ENCODE measurements around the gene NBAS. TPM values are rescaled to one million over a fixed set of nuclear protein-coding genes. Genes with fewer than 3 reads are reported as not detected.

Gene NBAS
- total RNA-seq, 2 experiments from 2014 or later = 28.2 to 31.8 TPM

DNA sequence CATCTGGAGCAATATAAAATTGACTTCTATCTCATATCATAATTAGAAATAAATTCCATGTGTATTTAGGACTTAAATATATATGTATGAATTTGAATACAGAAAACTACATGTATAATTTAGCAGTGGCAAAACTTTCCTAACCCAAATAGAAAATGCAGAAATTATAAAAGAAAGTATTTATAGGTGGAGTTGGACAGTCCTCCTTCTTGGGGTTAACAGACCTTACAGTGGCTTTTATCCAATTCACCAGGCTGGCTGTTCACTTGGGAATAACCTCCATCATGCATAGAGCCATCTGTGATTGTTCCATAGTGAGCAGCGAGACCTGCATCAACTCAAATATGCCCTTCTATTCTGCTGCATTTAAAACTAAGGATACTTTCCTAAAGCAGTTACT is 38.9 kb upstream of the NBAS start:
- CTCF ChIA-PET = interaction anchor here (1.0 kb wide), 1 partner anchor 23 kb away, joined by 3 read pairs; no protein-coding TSS in a partner anchor
- H3K9me3 Mint-ChIP-seq (ENCODE audit: insufficient read depth) = no peaks in the 10 kb centered on the region
- H3K36me3 Mint-ChIP-seq (ENCODE audit: low read depth) = peaks cover 67% of the 10 kb centered on the region
- no peak for ATAC-seq
- no peak for DNase-seq
- peaks cover 7% of the 10 kb centered on the region for H3K4me1 Mint-ChIP-seq (ENCODE audit: low read depth)
- no peaks in the 10 kb centered on the region for H3K27me3 Mint-ChIP-seq (ENCODE audit: low read depth)
- H3K27ac Mint-ChIP-seq = no peak overlapping the region
- POLR2A ChIA-PET = no interaction called here
- no peak overlapping the region for H3K4me3 Mint-ChIP-seq

DNA sequence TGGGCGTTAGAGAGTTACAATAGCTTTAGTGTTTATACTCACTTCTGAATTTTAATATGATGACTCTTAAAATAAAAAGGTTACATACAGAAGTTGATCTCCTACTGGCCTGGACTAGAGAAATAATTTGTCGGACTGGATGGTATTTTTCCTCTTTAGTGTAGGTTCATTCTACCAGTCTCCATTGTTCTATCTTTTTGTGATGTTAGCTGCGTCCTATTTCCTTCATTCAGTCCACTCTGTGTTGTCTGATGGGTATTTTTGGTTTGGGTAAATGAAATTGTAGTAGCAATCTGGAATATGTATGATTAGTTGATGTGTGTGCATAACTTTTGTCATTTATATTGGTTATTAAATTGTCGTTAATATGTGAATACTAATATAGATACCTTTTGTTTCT is 35.8 kb upstream of the NBAS start:
- CTCF ChIA-PET = interaction anchor here (1.6 kb wide), 1 partner anchor 20 kb away, joined by 5 read pairs; no protein-coding TSS in a partner anchor
- H3K4me3 Mint-ChIP-seq = no peak overlapping the region
- no peak overlapping the region for H3K27ac Mint-ChIP-seq
- no peak for DNase-seq
- peaks cover 44% of the 10 kb centered on the region for H3K36me3 Mint-ChIP-seq (ENCODE audit: low read depth)
- ATAC-seq = no peak
- no peaks in the 10 kb centered on the region for H3K27me3 Mint-ChIP-seq (ENCODE audit: low read depth)
- POLR2A ChIA-PET = interaction anchor here (0.6 kb wide), 1 partner anchor 132 kb away, joined by 5 read pairs; no protein-coding TSS in a partner anchor
- no peaks in the 10 kb centered on the region for H3K9me3 Mint-ChIP-seq (ENCODE audit: insufficient read depth)
- peaks cover 26% of the 10 kb centered on the region for H3K4me1 Mint-ChIP-seq (ENCODE audit: low read depth)

DNA sequence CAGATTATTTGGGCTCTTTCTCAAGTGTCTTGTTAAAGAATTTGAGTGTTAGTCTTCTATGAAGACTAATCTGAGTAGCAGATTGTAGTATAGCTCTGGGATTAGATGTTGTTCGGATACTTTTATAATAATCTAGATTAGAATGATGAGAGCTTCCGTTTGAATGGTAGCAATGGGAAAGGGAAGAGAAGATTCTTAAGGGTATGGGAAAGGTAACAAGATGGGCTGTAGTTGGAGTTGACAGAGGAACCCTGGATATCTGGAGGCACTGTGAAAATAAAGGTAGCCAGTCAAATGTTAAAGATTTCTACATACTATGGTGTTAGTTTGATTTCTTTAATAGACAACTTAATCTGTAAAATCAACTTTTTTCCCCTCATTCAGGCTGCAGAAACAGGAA is 35.2 kb upstream of the NBAS start:
- Mint-ChIP-seq H3K4me1 (ENCODE audit: low read depth) (peaks cover 29% of the 10 kb centered on the region), H3K4me3 (no peak overlapping the region), H3K9me3 (ENCODE audit: insufficient read depth) (no peaks in the 10 kb centered on the region), H3K27ac (no peak overlapping the region), H3K36me3 (ENCODE audit: low read depth) (peaks cover 40% of the 10 kb centered on the region), H3K27me3 (ENCODE audit: low read depth) (no peaks in the 10 kb centered on the region)
- DNase-seq = no peak
- ChIA-PET CTCF (interaction anchor here (1.6 to 1.8 kb wide), 2 partner anchors 12 to 19 kb away, joined by 5 read pairs; no protein-coding TSS in a partner anchor), POLR2A (no interaction called here)
- no peak for ATAC-seq

DNA sequence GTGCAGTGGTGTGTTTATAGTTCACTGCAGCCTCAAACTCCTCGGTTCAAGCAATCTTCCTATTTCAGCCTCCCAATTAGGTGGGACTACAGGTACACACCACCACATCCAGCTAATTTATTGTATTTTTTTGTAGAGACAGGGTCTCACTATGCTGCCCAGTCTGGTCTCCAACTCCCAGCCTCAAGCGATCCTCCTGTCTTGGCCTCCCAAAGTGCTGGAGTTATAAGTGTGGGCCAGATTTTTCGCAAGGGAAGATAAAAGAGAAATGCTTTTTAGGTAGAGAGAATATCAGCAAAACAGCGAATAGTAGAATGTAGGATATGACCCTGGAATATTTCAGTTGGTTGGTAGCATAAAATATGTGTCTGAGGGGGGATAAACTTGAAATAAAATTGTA is 34.8 kb upstream of the NBAS start:
- ChIA-PET CTCF (interaction anchor here (1.6 to 1.8 kb wide), 2 partner anchors 11 to 19 kb away, joined by 5 read pairs; no protein-coding TSS in a partner anchor), POLR2A (no interaction called here)
- no peaks in the 10 kb centered on the region for H3K27me3 Mint-ChIP-seq (ENCODE audit: low read depth)
- H3K4me1 Mint-ChIP-seq (ENCODE audit: low read depth) = peaks cover 33% of the 10 kb centered on the region
- H3K27ac Mint-ChIP-seq = no peak overlapping the region
- H3K4me3 Mint-ChIP-seq = no peak overlapping the region
- DNase-seq (no peak), ATAC-seq (no peak)
- H3K9me3 Mint-ChIP-seq (ENCODE audit: insufficient read depth) = no peaks in the 10 kb centered on the region
- peaks cover 36% of the 10 kb centered on the region for H3K36me3 Mint-ChIP-seq (ENCODE audit: low read depth)

DNA sequence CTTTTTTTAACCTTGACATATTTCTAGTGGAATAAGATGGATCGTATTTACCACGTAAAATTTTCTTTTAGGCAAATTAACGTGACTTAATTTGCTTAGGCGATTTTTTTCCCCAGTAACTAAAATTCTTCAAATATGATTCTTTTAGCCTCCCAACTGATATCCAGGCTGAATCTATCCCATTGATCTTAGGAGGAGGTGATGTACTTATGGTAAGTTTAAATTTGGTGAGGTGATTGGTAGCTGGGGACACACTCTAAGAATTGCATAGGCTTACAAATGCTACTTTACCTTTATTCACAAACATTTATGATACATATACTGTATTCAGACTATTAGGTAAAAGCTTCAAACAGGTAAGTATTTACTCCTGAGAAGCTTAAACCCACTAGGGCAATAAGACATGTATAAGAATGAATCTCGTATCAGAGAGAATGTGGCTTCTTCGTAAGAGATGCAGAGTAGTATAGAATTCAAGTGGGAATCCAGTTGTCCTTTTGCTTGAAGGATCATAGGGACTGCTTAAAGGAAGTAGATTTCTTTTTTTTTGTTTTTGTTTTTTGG is 34.3 kb upstream of the NBAS start:
- DNase-seq (no peak), ATAC-seq (no peak)
- no peak overlapping the region for H3K4me3 Mint-ChIP-seq
- ChIA-PET CTCF (interaction anchor here (1.6 to 1.8 kb wide), 2 partner anchors 11 to 18 kb away, joined by 5 read pairs; no protein-coding TSS in a partner anchor), POLR2A (no interaction called here)
- no peak overlapping the region for H3K27ac Mint-ChIP-seq
- peaks cover 33% of the 10 kb centered on the region for H3K4me1 Mint-ChIP-seq (ENCODE audit: low read depth)
- no peaks in the 10 kb centered on the region for H3K9me3 Mint-ChIP-seq (ENCODE audit: insufficient read depth)
- H3K27me3 Mint-ChIP-seq (ENCODE audit: low read depth) = no peaks in the 10 kb centered on the region
- peaks cover 33% of the 10 kb centered on the region for H3K36me3 Mint-ChIP-seq (ENCODE audit: low read depth)

DNA sequence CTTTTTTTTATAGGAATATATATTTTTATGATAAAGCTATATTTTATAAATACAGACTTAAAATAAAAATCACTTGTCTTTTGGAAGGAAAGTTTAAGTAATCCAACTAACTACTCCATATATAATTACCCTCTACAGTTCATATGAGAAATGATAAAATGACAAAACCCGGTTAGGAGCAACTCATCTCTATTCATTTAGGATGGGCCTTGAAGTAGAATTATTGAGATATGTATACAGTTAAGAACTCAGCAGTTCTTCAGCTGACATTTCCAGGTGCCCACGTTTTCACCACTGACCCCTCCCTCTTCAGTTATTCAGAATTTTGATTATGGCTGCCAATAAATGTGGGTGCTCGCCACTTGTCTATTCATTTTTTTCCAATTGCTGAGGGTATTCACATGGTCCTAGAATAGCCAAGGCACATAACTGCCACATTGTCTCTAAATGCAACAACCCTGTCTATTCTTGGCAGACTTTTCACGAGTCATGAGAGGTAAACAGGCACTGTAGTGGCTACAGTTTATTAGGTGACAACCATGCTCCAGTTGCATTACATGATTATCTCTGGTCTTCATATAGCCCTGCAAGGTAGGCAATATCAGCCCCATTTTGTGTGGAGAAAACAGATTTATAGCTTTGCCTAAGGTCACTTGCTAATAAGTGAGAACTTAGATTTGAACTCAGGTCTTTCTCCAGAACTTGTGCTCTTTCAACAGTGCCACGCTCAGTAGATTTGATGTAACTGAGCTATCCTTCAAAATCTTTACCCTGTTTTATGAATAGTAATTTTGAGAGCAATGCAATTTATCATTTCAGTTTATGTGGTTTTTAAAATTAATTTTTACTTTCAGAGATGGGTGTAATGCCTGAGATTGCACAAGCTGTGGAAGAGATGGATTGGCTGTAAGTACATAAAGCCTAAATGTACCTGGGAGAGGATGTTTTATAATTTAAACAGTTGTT is 33.4 kb upstream of the NBAS start:
- DNase-seq = no peak
- H3K36me3 Mint-ChIP-seq (ENCODE audit: low read depth) = peaks cover 30% of the 10 kb centered on the region
- H3K27me3 Mint-ChIP-seq (ENCODE audit: low read depth) = no peaks in the 10 kb centered on the region
- no peak overlapping the region for H3K27ac Mint-ChIP-seq
- no peaks in the 10 kb centered on the region for H3K9me3 Mint-ChIP-seq (ENCODE audit: insufficient read depth)
- H3K4me1 Mint-ChIP-seq (ENCODE audit: low read depth) = peaks cover 33% of the 10 kb centered on the region
- ATAC-seq = no peak
- ChIA-PET CTCF (interaction anchor here (1.6 to 1.8 kb wide), 2 partner anchors 10 to 17 kb away, joined by 4 to 5 read pairs; no protein-coding TSS in a partner anchor), POLR2A (no interaction called here)
- H3K4me3 Mint-ChIP-seq = no peak overlapping the region

DNA sequence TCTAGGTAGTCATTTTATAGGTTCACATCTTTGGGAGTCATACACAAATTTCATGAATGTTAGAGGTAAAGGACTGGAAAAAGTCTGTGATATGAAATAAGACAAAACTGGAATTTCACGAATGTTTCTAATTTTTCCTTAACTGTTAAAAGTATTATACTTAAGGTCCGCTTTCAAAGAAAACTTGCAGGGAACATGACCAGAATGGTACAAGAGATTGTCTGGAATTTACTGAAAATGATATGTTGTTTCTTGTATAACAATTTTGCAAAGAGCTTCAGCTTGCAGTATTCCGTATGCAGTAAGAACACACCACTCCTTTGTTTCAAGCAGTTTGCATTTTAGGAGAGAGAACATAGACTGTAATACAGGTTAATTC is 32.2 kb upstream of the NBAS start:
- H3K9me3 Mint-ChIP-seq (ENCODE audit: insufficient read depth) = no peaks in the 10 kb centered on the region
- H3K27me3 Mint-ChIP-seq (ENCODE audit: low read depth) = no peaks in the 10 kb centered on the region
- H3K4me3 Mint-ChIP-seq = peak overlapping the region; percentile 82
- ChIA-PET POLR2A (no interaction called here), CTCF (interaction anchor here (1.6 kb wide), 1 partner anchor 16 kb away, joined by 4 read pairs; no protein-coding TSS in a partner anchor)
- DNase-seq (no peak), ATAC-seq (no peak)
- H3K4me1 Mint-ChIP-seq (ENCODE audit: low read depth) = peaks cover 33% of the 10 kb centered on the region
- H3K27ac Mint-ChIP-seq = peak overlapping the region; percentile 6
- H3K36me3 Mint-ChIP-seq (ENCODE audit: low read depth) = peaks cover 27% of the 10 kb centered on the region

DNA sequence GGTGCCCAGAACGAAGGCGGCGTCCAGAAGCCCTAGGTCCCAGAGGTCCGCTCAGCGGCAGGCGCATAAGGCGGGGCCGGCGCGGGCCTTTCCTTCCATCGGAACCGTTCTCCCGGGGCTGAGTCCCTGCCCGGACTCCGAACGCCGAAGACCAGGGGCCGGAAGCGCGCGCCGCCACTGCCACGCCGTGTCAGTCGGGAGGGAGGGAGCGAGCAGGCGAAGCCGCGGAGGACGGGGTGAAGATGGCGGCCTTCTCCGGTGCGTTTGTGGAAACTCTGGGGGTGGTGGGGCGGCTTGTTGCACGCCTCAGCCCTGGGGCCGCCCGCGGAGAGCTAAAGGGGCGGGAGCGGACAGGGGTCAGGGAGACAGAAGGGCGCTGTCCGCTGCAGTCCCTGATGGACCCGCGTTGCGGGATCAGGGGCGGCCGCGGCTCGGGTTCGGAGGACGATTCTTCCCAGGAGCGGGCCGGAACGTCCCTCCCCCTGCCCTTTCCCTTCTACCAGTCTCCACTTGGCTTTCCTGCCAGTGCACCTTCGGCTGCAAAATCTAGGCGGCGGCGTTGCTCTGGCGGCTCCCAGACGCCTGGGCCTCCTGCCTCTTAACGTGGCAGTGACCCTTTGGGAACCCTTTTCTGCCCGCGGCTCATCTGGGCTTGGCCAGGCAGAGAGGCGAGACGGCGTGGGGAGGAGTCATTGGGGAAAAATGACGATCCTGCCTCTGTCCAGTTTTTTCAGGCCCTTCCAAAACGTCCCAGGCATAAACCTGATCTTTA is 30.7 kb upstream of the NBAS start, which contains the start of gene DDX1:
TSS of gene DDX1 (plus strand) at position 177 of the 772 bp plus-strand sequence. CDS start at position 243, 66 bp downstream.
- Mint-ChIP-seq H3K4me3 (peak within 1 kb of the TSS; percentile 82), H3K27me3 (ENCODE audit: low read depth) (no peaks in the 10 kb centered on the region), H3K4me1 (ENCODE audit: low read depth) (peaks cover 33% of the 10 kb centered on the region), H3K36me3 (ENCODE audit: low read depth) (peaks cover 20% of the 10 kb centered on the region), H3K27ac (peak within 1 kb of the TSS; percentile 88), H3K9me3 (ENCODE audit: insufficient read depth) (no peaks in the 10 kb centered on the region)
- peak; percentile 86 for DNase-seq
- CTCF ChIA-PET = interaction anchor here (0.8 to 1.2 kb wide), 2 partner anchors 15 to 118 kb away, joined by 3 to 6 read pairs; no protein-coding TSS in a partner anchor
- POLR2A ChIA-PET = interaction anchor here (0.6 to 2.1 kb wide), 4 partner anchors 30 to 598 kb away, joined by 3 to 8 read pairs (median 4); partner anchors contain the start of gene NBAS
- peak; percentile 97 for ATAC-seq

DNA sequence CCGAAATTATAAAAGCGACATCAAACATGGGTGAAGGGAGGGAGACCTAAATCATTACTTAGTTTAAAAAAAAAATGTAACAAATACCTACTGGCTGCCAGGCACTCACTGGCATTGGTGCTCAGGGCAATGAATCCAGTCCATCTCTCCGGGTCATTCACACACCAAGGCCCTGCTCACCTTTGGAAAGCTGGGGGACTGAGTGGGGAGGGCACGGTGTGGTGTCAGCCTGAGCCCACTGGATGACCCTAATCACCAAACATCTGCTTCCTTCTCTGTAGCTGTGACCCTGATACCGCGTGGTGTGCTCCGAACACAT is 30.2 kb upstream of the NBAS start:
- DNase-seq (no peak), ATAC-seq (no peak)
- Mint-ChIP-seq H3K36me3 (ENCODE audit: low read depth) (peaks cover 17% of the 10 kb centered on the region), H3K27ac (peak overlapping the region; percentile 88), H3K27me3 (ENCODE audit: low read depth) (no peaks in the 10 kb centered on the region), H3K9me3 (ENCODE audit: insufficient read depth) (no peaks in the 10 kb centered on the region), H3K4me1 (ENCODE audit: low read depth) (peaks cover 32% of the 10 kb centered on the region), H3K4me3 (peak overlapping the region; percentile 82)
- ChIA-PET CTCF (no interaction called here), POLR2A (interaction anchor here (0.6 to 2.1 kb wide), 3 partner anchors 30 to 597 kb away, joined by 3 to 8 read pairs (median 3); partner anchors contain the start of gene NBAS)

DNA sequence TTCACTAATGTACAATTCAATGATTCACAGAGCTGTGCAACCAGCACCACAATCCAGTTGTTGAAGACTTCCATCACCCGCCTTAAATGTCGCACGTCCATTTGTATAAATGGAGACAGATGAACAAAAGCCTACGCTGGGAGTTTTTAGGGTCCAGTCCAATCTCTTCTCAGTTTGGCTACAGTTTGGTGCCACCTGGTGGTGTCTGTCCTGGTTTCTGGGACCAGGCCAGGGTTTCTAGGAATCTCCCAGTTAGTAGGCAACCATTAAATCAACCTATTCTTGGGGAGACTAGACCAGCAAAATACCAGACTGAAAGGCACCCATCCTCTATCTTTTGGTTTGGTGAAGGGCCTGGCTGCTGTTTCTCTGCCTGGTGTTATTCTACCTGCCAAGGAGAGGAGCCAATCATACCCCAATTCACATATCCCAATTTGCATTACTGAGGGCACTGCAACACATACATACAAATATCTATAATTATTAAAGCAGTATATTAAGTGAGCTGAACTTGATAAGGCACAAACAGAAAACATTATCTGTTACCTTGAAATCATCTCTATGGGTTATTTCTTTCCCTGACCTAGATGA is 27.3 kb upstream of the NBAS start:
- no peak overlapping the region for H3K4me3 Mint-ChIP-seq
- DNase-seq (peak; percentile 45), ATAC-seq (no peak)
- CTCF ChIA-PET = interaction anchor here (0.9 to 2.6 kb wide), 3 partner anchors 9 to 11 kb away, joined by 3 to 20 read pairs (median 9); no protein-coding TSS in a partner anchor
- POLR2A ChIA-PET = interaction anchor here (0.5 kb wide), 1 partner anchor 730 kb away, joined by 3 read pairs; no protein-coding TSS in a partner anchor
- no peaks in the 10 kb centered on the region for H3K27me3 Mint-ChIP-seq (ENCODE audit: low read depth)
- H3K4me1 Mint-ChIP-seq (ENCODE audit: low read depth) = peaks cover 14% of the 10 kb centered on the region
- peaks cover under 1% of the 10 kb centered on the region for H3K36me3 Mint-ChIP-seq (ENCODE audit: low read depth)
- no peak overlapping the region for H3K27ac Mint-ChIP-seq
- H3K9me3 Mint-ChIP-seq (ENCODE audit: insufficient read depth) = no peaks in the 10 kb centered on the region
